Measurements from ENCODE around the gene SLITRK2. TPM values are rescaled to one million over a fixed set of nuclear protein-coding genes. Genes with fewer than 3 reads are reported as not detected.

Gene SLITRK2, protein sequence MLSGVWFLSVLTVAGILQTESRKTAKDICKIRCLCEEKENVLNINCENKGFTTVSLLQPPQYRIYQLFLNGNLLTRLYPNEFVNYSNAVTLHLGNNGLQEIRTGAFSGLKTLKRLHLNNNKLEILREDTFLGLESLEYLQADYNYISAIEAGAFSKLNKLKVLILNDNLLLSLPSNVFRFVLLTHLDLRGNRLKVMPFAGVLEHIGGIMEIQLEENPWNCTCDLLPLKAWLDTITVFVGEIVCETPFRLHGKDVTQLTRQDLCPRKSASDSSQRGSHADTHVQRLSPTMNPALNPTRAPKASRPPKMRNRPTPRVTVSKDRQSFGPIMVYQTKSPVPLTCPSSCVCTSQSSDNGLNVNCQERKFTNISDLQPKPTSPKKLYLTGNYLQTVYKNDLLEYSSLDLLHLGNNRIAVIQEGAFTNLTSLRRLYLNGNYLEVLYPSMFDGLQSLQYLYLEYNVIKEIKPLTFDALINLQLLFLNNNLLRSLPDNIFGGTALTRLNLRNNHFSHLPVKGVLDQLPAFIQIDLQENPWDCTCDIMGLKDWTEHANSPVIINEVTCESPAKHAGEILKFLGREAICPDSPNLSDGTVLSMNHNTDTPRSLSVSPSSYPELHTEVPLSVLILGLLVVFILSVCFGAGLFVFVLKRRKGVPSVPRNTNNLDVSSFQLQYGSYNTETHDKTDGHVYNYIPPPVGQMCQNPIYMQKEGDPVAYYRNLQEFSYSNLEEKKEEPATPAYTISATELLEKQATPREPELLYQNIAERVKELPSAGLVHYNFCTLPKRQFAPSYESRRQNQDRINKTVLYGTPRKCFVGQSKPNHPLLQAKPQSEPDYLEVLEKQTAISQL
- 1 to 10 TPM in 3 of 10 donors, under 1 TPM in 7; 0.56 to 1.9 (median 0.79) TPM for polyA plus RNA-seq (ENCODE audit: insufficient read length in 10 of 10)
- long read RNA-seq, donor 1, full-length matches to known transcripts, result 3 of 3 reads
- long read RNA-seq, donor 1, partial matches to known transcripts, result 0 of 3 reads
- long read RNA-seq, donor 1, other reads (novel, unspliced or antisense), result 0 of 3 reads
- long read RNA-seq, donor 2, full-length matches to known transcripts, result 1 of 1 reads
- long read RNA-seq, donor 2, partial matches to known transcripts, result 0 of 1 reads
- long read RNA-seq, donor 2, other reads (novel, unspliced or antisense), result 0 of 1 reads
- long read RNA-seq, donor 3, full-length matches to known transcripts, result 1 of 1 reads
- long read RNA-seq, donor 3, partial matches to known transcripts, result 0 of 1 reads
- long read RNA-seq, donor 3, other reads (novel, unspliced or antisense), result 0 of 1 reads
- long read RNA-seq, donor 4, full-length matches to known transcripts, result 1 of 1 reads
- long read RNA-seq, donor 4, partial matches to known transcripts, result 0 of 1 reads
- long read RNA-seq, donor 4, other reads (novel, unspliced or antisense), result 0 of 1 reads
- long read RNA-seq, donor 5, full-length matches to known transcripts, result 2 of 2 reads
- long read RNA-seq, donor 5, partial matches to known transcripts, result 0 of 2 reads
- long read RNA-seq, donor 5, other reads (novel, unspliced or antisense), result 0 of 2 reads
- long read RNA-seq, donor 6, full-length matches to known transcripts, result 8 of 8 reads
- long read RNA-seq, donor 6, partial matches to known transcripts, result 0 of 8 reads
- long read RNA-seq, donor 6, other reads (novel, unspliced or antisense), result 0 of 8 reads
- long read RNA-seq, donor 7, full-length matches to known transcripts, result 6 of 6 reads
- long read RNA-seq, donor 7, partial matches to known transcripts, result 0 of 6 reads
- long read RNA-seq, donor 7, other reads (novel, unspliced or antisense), result 0 of 6 reads
- long read RNA-seq, donor 8, full-length matches to known transcripts, result 4 of 4 reads
- long read RNA-seq, donor 8, partial matches to known transcripts, result 0 of 4 reads
- long read RNA-seq, donor 8, other reads (novel, unspliced or antisense), result 0 of 4 reads
- long read RNA-seq, donor 9, full-length matches to known transcripts, result 1 of 1 reads
- long read RNA-seq, donor 9, partial matches to known transcripts, result 0 of 1 reads
- long read RNA-seq, donor 9, other reads (novel, unspliced or antisense), result 0 of 1 reads

DNA sequence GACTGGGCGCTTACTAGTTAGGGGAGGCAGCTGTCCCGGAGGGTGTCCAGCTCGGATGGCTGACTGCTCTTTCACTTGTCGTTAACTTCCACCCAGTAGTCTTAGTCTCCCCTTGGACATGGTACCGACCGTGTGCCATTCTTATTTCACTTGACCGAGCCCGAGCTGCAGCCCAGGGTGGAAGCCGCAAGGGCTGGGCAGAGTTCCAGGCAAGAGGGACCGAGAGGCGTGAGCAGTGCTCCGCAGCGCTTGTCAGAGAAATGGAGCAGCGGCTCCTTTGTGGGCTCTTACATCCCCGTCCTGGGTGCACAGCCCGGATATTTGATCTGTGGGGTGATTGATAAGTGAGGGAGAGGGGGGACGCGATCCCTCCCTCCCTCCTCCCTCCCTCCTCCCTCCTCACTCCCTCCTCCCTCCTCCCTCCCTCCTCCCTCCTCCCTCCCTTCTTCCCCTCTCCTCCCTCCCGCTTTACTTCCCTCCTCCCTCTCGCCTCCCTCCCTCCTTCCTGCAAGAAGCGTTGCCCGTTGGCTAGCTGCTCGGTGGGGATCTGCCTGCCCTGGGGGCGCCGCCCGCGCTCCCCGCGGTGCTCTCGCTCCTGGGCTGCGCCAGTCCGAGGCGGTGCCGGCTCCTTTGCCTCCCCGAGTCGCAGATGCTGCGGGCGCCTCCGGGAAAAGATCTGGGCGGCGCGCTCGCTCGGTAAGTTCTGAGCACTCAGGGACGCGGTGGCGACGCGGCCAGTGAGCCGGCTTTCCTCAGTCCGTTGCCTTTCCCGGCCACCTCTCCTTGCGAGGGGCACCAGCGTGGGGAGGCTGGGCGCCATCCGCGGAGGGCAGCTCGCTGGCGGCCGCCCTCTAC, at the start of gene SLITRK2:
SLITRK2 (plus strand) TSS at position 499 of the 855 bp plus-strand sequence. CDS start 4,597 bp downstream, outside the sequence.
- DNase-seq, result peak in 1 of 3 donors; percentile 52

DNA sequence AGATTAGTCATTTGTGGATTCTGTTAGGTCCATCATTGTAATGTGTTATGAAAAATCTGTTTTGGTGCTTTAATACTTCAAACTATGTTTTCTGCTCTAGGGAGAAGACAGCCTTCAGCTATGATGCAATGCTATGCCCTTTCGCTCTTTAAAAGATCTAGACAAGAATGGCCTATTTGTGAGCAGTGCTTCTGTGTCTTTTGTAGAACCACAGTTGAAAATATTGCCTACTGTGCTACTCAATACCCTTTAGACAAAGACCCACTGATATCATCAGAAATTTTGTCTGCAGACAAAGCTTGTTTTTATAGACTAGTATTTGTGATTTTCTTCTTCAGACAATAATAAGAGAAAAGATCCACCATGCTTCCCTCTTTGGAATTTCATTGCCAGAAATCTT, 44.6 kb upstream of the SLITRK2 start:
- DNase-seq, result no peak

DNA sequence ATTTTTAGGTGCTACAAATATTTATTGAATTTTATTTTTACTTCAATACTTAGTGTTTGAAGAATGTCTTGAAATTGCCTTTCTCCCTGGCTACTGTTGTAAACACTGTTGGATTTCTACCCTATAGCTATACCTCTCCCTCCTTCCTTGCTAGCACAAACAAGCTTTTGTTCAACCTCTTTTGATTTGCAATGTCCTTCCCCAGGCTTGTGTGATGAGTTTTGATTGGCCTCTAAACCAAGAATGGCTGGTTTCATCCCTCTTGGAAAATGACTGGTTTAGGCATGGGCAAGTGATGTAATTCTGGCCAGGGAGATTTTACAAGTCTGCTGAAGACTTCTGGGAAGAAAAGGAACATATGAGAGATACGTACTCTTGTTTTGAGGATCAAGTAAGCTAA, 25.3 kb upstream of the SLITRK2 start:
- DNase-seq, result no peak

DNA sequence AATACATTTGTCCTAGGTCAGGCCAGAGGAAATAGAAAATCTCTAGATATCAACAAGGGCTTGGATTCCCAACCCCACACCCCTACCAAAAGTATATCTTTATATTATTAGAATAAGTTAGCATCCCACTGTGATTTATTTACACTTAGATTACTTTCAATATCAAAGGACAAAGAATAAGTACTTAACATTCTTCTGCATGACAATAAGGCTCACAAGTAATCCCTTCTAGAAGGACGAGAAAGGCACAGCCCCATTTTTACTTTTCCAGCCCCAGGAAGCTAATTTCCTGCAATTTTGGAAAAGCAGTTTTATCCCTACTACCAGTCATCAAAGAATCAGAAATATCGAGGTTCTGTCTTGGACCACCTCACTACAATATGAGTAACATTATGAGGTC, 14.1 kb upstream of the SLITRK2 start:
- no peak for DNase-seq

DNA sequence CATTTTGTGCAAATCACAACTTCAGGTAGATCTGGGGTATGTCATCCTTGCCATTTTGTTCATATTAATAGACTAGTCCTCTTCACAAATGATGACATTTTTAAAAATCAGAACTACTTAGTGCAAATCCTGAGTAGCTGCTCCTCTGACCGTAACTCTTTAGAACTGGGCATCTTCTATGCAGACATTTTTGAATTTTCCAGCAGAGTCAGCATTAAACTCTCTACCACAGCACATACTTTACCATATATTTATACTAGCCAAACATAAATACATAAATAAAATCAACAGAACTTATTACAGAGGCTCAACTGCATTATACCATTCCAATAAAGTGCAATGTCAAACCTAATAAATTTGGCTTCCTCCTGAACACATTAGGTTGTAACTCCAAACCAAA, 4.5 kb upstream of the SLITRK2 start:
- no peak for DNase-seq

DNA sequence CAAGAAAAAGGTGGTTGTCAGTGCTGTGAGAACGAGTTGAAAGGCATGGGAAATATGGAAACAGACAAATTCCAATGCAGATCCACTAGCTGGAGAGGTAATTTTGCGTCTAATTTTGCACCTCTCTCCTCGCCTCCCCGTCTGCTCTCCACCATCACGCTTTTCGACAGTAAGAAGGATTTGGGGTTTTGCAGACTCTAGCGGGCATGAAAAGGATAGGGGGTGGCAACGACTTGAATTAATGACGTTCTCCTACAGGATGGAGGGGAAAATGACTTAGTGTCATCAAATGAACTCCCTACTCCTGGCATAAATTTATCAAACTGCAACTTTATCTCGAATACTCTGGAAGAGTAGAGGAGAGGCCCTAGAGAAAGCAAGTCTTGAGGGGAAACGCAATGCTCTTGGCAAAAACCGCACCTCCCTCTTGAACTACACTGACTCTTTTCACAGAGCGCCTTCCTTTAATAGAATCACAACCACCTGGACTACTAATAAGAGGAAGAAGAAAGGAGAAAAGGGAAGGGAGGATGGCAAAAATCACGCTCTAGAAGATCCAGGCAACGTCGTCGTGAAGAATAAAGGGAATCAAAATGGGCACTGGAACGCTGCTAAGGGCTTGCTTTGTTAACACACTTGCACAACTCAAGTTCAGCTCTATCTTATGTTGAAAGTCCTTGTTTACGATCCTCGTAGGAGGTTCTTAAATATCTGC, 871 bp upstream of the SLITRK2 start:
- DNase-seq, result no peak

DNA sequence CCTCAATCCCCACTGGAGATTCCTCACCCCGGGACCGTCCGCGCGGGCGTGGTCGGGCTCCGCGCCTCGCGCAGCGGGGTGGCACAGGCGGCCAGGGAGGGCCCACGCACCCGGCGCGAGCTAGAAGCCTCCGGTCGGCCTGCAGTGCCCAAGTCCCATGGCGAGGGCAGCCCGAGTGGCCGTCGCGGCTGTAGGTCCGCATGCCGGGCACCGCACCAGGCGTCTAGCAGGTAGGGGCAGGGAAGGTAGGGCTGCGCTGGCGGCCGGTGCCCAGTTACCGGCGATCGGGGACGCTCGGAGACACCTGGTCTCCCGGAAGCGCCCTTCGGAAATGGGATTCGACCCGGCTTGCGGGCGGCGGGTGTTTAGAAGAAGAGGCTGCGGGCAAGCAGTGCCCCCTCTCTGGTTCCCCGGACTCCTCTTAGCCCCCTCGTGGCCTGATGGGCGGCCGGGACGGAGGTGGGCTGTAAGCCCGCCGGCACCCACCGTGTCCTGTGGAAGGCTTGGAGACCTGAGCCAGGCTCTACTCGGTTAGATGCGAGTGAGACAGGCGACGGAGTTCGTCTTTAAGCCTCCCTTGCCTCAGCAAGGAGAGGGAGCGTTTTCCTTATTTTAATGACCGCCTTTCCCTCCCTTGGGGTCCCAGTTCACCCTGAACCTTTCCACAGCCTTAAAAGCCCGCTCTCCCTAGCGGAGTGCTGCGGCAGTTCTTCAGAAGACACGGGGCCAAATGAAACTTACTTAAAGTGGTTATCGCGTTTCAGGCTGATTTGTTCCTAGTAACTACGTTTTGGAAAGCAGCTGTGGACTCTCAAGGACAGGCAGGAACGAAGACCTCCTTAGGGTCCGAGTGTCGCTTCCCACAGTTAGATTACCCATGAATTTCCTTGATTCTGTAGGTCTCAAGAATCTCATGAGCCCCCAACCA, 821 bp downstream of the SLITRK2 start:
- peak in 1 of 3 donors; percentile 30 for DNase-seq

DNA sequence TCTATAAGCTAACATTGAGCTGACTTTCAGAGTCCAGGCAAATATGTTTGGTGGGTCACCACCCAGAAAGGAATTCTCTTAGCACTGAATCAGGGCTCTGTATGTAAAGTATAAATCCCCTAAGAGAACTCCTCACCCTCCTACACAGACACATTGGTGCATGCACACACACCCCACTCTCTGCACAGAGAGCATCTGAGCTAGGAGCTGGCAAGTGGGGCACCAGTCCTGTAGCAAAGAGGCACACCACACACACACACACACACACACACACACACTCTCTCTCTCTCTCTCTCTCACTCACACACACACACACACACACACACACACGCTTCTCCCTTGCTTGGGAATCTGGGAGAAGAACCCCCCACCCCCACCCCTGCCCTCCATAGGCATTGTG, 3.2 kb downstream of the SLITRK2 start:
- no peak for DNase-seq

DNA sequence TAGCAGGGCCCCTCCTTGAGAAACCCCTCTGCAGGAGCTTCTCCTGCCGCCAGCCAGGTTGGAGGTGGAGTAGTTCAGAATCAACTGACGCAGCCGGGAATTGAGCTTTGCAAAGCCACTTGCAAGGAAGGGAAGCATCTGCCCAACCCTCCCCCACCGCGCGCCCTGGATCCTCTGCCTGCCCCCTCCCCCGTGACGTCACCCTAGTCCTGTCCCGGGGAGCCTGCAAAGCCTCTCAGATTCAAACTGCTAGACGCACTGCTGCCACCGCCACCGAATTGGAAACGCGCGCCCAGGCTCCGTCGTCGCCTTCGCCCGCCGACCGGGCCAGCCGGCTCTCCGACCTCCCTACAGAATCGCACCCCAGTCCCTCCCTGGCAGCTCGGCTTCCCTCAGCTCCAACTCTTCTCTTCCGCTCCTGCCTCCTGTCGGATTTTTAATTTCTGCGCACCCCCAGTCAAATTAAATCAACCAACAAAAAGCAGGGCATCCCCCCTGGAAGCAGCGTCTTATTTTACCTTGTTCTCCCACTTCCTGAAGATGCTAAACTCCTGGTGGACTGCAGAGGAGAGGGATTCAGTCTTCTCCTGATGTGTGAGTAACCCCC, 3.8 kb downstream of the SLITRK2 start:
- DNase-seq, result peak in 1 of 3 donors; percentile 46

DNA sequence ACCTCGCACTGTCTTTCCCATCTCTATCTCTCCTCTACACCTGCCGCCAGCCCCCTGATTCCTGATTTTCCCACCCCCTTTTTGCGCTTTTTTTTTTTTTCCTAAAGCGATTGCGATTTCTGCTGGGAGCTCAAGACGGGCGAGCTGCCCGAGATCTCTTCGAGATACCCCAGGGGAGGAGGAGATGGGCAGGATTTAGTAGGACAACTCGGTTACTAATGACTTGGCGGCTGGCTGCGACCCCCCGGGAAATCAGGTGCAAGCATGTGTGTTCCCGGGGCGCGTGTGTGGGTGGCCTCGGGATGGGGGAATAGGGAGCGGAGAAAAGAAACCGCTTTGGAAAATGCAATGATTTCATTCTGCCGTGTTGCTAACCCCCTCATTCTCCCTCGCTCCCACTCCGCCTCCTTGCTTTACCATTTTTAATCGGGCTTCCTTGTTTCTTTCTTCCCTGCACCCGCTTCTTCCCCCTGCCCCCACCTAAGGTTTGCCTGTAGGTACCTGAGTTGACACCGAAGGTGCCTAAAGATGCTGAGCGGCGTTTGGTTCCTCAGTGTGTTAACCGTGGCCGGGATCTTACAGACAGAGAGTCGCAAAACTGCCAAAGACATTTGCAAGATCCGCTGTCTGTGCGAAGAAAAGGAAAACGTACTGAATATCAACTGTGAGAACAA, 4.4 kb downstream of the SLITRK2 start:
- no peak for DNase-seq

DNA sequence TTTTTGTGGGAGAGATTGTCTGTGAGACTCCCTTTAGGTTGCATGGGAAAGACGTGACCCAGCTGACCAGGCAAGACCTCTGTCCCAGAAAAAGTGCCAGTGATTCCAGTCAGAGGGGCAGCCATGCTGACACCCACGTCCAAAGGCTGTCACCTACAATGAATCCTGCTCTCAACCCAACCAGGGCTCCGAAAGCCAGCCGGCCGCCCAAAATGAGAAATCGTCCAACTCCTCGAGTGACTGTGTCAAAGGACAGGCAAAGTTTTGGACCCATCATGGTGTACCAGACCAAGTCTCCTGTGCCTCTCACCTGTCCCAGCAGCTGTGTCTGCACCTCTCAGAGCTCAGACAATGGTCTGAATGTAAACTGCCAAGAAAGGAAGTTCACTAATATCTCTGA, 5.5 kb downstream of the SLITRK2 start:
- no peak for DNase-seq

DNA sequence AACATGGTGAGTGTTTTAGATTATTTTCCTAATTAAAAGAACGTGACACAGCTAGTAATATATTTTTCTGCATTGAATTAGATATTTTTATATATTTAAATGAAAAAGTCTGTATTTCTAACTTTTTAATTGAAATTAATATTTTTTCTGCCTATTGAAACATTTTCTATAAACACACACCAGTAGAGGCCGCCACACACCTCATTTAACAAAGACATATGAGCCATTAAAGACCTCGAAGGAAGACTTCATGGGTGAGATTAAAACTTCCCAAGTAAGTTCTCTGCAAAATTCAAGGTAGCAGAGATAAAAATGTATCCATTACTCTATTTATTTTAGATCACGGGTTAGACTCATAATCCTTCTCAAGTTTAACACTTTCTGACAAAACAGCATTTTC, 8.3 kb downstream of the SLITRK2 start:
- peak in 1 of 3 donors; percentile 40 for DNase-seq

DNA sequence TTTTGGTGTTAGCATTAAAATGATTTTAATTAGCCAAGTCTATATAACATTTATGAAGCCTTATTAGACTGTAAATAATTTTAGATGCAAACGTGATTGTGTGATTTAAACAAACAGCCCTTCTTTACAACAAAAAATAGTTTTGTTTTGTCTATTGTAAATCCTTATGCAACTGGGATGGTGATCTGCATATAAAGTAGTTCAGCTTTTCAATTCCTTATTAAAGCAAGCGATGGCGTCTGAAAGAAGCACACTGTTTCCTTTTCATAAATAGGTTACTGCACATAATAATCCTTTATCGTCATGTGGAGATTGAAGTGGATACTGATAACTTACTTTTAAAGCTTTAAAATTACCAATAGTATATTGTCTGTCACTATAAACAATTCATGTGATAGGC, 8.8 kb downstream of the SLITRK2 start:
- DNase-seq, result no peak

DNA sequence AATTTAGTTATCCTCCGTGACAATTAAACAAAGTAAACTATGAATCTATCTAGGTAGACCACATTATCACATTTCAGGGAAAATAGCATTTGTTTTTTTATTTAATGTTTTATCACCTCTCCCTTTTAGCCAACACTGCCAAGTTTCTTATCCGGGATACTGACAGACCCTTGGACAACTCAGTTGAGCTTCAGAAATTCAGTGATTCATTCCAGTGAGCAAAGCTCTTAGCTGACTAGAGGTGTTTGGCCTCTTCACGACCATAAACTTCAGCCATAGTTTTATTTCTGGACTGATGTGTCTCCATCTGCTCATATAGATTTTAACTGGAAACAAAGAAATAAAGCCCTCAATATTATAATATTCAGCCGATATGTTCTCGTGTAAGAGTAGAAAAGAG, 15.2 kb downstream of the SLITRK2 start:
- peak in 1 of 3 donors; percentile 26 for DNase-seq

DNA sequence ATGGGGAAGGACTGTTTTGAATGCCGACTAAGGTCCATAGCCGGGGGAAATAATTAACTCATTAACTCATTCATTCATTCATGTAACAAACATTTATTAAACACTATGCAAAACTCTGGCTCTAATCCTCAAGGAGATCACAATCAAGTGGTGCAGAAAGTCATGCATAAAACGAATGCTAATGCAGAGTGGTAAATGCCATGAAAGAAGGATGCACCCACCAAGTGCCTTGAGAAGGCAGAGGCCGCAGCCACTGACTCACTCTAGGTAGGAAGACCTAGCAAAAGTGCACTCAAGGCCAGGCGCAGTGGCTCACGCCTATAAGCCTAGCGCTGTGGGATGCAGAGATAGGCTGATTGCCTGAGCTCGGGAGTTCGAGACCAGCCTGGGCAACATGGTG, 22.9 kb downstream of the SLITRK2 start:
- no peak for DNase-seq
